ENCODE data around the gene SPRYD3.

DNA sequence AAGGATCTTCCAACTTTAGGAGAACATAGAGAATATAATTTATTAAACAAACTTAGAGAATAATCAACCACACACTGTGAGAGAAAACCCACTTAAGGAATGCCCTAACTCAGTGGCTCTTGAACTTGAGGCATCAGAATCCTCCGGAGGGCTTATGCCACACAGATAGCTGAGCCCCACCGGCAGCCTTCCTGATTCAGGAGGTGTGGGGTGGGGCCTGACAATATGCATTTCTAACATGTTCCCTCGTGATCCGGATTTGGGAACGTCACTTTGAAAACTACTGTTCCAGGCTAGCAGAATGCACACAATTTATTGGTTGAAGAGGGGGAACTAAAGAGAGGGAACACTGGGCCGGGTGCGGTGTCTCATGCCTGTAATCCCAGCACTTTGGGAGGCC lies 22.1 kb upstream of the SPRYD3 start:
- TF ChIP-seq POLR2A (IDR thresholded peaks at IDR 0.05; ENCODE audit: low read length) (no peak), GATA1 (IDR thresholded peaks at IDR 0.05; ENCODE audit: low read depth, low read length) (no peak)
